ENCODE measurements around the gene KLHL35. TPM values are rescaled to one million over a fixed set of nuclear protein-coding genes. Genes with fewer than 3 reads are reported as not detected.

The KLHL35 gene
- 1 to 10 TPM in 1 of 4 donors, not detected in 3; 1.6 TPM for total RNA-seq

DNA sequence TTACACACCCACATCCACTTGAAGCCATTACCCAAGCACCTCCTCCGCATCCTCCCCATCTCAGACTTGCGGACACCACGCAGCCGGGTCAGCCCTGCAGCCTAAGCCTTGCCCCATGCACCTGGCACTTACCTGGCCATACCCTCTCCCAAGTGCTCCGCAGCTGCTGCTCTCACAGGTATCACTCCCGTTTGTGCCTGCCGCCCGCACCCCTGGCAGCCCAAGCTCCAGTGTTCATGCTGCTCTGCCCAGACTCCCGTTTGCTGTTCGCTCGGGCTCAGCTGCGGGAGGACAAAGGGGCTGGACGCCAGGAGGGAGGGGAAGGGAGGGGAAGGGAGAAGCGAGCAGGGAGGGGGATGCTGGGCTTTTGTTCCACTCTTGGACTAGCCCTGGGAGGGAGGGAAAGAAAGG lies at the start of gene KLHL35:
TSS of gene KLHL35 (minus strand) at position 293 of the 411 bp plus-strand sequence. CDS start 2,574 bp downstream, outside the sequence.
- no peak within 1 kb of the TSS for H3K27ac ChIP-seq
- TF ChIP-seq, protein P1, sequence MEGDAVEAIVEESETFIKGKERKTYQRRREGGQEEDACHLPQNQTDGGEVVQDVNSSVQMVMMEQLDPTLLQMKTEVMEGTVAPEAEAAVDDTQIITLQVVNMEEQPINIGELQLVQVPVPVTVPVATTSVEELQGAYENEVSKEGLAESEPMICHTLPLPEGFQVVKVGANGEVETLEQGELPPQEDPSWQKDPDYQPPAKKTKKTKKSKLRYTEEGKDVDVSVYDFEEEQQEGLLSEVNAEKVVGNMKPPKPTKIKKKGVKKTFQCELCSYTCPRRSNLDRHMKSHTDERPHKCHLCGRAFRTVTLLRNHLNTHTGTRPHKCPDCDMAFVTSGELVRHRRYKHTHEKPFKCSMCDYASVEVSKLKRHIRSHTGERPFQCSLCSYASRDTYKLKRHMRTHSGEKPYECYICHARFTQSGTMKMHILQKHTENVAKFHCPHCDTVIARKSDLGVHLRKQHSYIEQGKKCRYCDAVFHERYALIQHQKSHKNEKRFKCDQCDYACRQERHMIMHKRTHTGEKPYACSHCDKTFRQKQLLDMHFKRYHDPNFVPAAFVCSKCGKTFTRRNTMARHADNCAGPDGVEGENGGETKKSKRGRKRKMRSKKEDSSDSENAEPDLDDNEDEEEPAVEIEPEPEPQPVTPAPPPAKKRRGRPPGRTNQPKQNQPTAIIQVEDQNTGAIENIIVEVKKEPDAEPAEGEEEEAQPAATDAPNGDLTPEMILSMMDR (IDR thresholded peaks at IDR 0.05) = no peak
- TF ChIP-seq POLR2A (IDR thresholded peaks at IDR 0.05) = no peak
- DNase-seq = no peak
- peaks cover 0 to 6% (median 0%) of the 10 kb centered on the region in 4 donors for H3K9me3 ChIP-seq
- peaks cover 0 to 13% (median 9%) of the 10 kb centered on the region in 4 donors for H3K4me1 ChIP-seq
- H3K36me3 ChIP-seq = no peaks in the 10 kb centered on the region
- H3K4me3 ChIP-seq = no peak within 1 kb of the TSS
- peaks cover 0 to 8% of the 10 kb centered on the region in 2 donors for H3K27me3 ChIP-seq

GRCh38 chr11:75481922-75482606 lies 49.1 kb upstream of the KLHL35 start:
- Histone ChIP-seq H3K36me3 (no peaks in the 10 kb centered on the region), H3K27me3 (no peaks in the 10 kb centered on the region), H3K4me3 (no peak overlapping the region), H3K9me3 (no peaks in the 10 kb centered on the region), H3K4me1 (no peaks in the 10 kb centered on the region), H3K27ac (no peak overlapping the region)
- TF ChIP-seq, protein P1 (IDR thresholded peaks at IDR 0.05) = no peak
- no peak for TF ChIP-seq POLR2A (IDR thresholded peaks at IDR 0.05)
- no peak for DNase-seq

DNA sequence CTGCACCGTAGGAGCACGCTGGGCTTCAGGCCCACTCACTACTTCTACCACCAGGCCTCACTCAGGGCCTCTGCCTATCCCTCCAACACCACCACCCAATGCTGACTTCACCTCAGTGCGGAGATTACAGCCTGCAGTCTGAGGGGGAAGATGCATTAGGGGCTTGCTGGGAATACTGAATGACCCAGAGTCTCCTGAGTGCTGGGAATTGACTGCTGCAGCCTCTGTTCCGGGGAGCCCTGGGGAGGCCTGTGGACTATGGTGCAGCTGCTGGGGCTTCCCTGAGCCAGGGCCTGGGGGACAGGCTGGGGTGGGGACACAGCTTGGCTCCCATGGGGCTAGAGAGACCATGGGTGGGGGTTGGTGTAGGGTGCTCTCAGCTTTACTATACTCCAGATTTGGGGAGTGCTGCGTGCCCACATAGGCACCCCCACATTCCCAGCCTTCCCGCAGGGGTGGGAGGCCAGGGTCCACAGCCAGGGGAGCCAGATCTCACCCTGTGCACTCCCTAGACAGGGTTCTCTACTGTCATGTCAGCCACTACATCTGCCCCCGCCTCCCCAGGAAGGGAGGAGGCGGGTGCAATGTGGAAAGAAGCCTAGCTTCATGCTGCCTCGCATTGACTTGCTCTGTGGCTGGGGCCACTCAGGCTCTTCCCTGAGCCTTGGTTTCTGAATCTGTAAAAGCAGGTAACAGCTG lies 48.4 kb upstream of the KLHL35 start:
- Histone ChIP-seq H3K9me3 (no peaks in the 10 kb centered on the region), H3K36me3 (no peaks in the 10 kb centered on the region), H3K4me3 (no peak overlapping the region), H3K27ac (no peak overlapping the region), H3K27me3 (no peaks in the 10 kb centered on the region), H3K4me1 (no peaks in the 10 kb centered on the region)
- TF ChIP-seq, protein P1 (IDR thresholded peaks at IDR 0.05) = no peak
- no peak for TF ChIP-seq POLR2A (IDR thresholded peaks at IDR 0.05)
- no peak for DNase-seq

DNA sequence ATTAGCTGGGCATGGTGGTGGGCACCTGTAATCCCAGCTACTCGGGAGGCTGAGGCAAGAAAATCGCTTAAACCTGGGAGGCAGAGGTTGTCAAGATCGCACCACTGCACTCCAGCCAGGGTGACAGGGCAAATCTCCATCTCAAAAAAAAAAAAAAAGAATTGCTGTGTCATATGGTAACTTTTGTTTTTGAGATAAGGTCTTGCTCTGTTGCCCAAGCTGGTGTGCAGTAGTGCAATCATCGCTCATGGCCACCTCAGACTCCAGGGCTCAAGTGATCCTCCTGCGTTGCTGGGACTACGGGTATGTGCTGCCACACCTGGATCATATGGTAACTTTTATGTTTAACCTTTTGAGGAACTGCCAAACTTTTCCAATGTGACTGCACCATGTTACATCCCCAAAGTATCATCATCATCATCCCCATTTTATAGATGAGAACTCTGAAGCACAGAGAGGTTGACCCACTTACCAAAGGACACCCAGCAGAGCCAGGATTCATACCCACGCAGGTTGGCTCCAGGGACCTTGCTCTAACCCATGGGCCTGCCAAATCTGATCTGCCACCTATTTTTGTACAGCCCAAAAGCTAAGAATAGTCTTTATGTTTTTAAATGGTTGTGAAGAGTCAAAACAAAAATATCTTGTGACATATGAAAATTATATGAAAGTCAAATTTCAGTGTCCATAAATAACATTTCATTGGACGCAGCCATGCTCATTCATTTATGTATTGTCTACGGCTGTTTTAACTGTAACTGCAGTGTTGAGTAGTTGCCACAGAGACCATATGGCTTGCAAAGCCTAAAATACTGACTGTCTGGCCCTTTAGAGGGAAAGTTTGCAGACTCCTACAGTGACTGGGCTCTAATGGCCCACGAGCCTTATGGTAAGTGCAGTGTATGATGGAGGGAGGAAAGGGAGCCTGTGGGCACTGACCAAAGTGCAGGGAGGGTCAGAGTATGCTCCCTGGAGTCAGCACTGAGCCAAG lies 47.5 kb upstream of the KLHL35 start:
- TF ChIP-seq, protein P1 (IDR thresholded peaks at IDR 0.05) = no peak
- TF ChIP-seq POLR2A (IDR thresholded peaks at IDR 0.05) = no peak
- no peaks in the 10 kb centered on the region for H3K36me3 ChIP-seq

DNA sequence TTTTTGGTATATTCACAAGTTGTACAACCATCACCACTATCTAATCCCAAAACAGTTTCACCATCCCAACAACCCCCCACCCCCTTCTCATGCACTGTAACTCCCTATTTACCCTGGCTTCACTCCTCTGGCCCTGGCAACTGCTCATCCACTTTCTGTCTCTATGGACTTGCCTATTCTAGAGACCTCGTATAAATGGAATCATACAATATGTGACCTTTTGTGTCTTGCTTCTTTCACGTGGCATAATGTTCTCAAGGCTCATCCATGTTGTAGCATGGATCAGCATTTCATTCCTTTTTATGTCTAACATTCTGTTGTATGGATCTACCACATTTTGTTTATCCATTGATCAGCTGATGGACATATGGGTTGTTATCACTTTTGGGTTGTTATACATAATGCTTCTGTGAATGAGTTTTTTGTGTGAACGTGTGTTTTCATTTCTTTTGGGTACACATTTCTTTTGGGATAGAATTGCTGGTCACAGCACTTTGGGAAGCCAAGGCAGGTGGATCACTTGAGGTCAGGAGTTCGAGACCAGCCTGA lies 46.7 kb upstream of the KLHL35 start:
- TF ChIP-seq, protein P1 (IDR thresholded peaks at IDR 0.05) = no peak
- no peak for TF ChIP-seq POLR2A (IDR thresholded peaks at IDR 0.05)
- H3K9me3 ChIP-seq = no peaks in the 10 kb centered on the region
- no peaks in the 10 kb centered on the region for H3K36me3 ChIP-seq
- no peaks in the 10 kb centered on the region for H3K27me3 ChIP-seq
- no peak overlapping the region for H3K4me3 ChIP-seq
- no peak overlapping the region for H3K27ac ChIP-seq
- no peak for DNase-seq
- H3K4me1 ChIP-seq = peaks cover 0 to 6% (median 3%) of the 10 kb centered on the region in 4 donors

More for the DNA sequence above, 47.5 kb upstream of the KLHL35 start:
- DNase-seq = no peak
- Histone ChIP-seq H3K4me1 (peaks cover 0 to 6% (median 0%) of the 10 kb centered on the region in 4 donors), H3K27ac (no peak overlapping the region), H3K9me3 (no peaks in the 10 kb centered on the region), H3K27me3 (no peaks in the 10 kb centered on the region), H3K4me3 (no peak overlapping the region)
